H54 (cell line): ENCODE measurements around the gene CELSR1.
A peak's percentile ranks its signal among the peaks of the same experiment; 100 is the strongest.

Experiments used
- DNase-seq: peaks from one replicate; pipeline ENCODE4 v3.0.0; 2011; ENCODE audit warnings: low spot score, mixed read lengths; ENCODE audit not compliant: insufficient read length
- FAIRE-seq: peaks from 3 replicates; lab custom pipeline; 2011; peaks lifted over from hg19 to GRCh38; lab: Jason Lieb, UNC
- POLR2A ChIP-seq: IDR thresholded peaks from 2 replicates; pipeline ENCODE4 v1.6.1; 2011; ENCODE audit warnings: low read depth, mild to moderate bottlenecking, low read length

CELSR1 gene

GRCh38 chr22:46353483-46354105 lies 183.8 kb downstream of the CELSR1 start:
- DNase-seq (no peak), FAIRE-seq (no peak)
- no peak for TF ChIP-seq POLR2A

GRCh38 chr22:46352691-46353386 lies 184.6 kb downstream of the CELSR1 start:
- DNase-seq (peak; percentile 67), FAIRE-seq (peak; percentile 11)
- no peak for TF ChIP-seq POLR2A

GRCh38 chr22:46352276-46352675 lies 185.1 kb downstream of the CELSR1 start:
- FAIRE-seq (no peak), DNase-seq (no peak)
- no peak for TF ChIP-seq POLR2A

- FAIRE-seq, result no peak
- DNase-seq, result no peak
- TF ChIP-seq POLR2A, result no peak
These were observed 185.7 kb downstream of the CELSR1 start for GRCh38 chr22:46351767-46352166.

GRCh38 chr22:46351131-46351735 lies 186.2 kb downstream of the CELSR1 start:
- FAIRE-seq (no peak), DNase-seq (no peak)
- no peak for TF ChIP-seq POLR2A

GRCh38 chr22:46350646-46351045 lies 186.8 kb downstream of the CELSR1 start:
- FAIRE-seq, result no peak
- DNase-seq, result no peak
- TF ChIP-seq POLR2A, result no peak

- DNase-seq (no peak), FAIRE-seq (no peak)
- no peak for TF ChIP-seq POLR2A
These were observed 187.3 kb downstream of the CELSR1 start for GRCh38 chr22:46350121-46350520.

GRCh38 chr22:46349681-46350080 lies 187.7 kb downstream of the CELSR1 start:
- DNase-seq (no peak), FAIRE-seq (no peak)
- TF ChIP-seq POLR2A, result no peak

- DNase-seq (no peak), FAIRE-seq (no peak)
- no peak for TF ChIP-seq POLR2A
These were observed 188.2 kb downstream of the CELSR1 start for GRCh38 chr22:46349238-46349637.

GRCh38 chr22:46348099-46348695 lies 189.2 kb downstream of the CELSR1 start:
- no peak for FAIRE-seq
- DNase-seq, result no peak
- no peak for TF ChIP-seq POLR2A

GRCh38 chr22:46347646-46348045 lies 189.8 kb downstream of the CELSR1 start:
- no peak for TF ChIP-seq POLR2A
- DNase-seq (no peak), FAIRE-seq (no peak)

GRCh38 chr22:46346680-46347405 lies 190.6 kb downstream of the CELSR1 start:
- DNase-seq, result no peak
- FAIRE-seq, result no peak
- TF ChIP-seq POLR2A, result no peak

- DNase-seq (no peak), FAIRE-seq (no peak)
- TF ChIP-seq POLR2A, result no peak
These were observed 196.7 kb downstream of the CELSR1 start for GRCh38 chr22:46340676-46341075.

- DNase-seq (no peak), FAIRE-seq (no peak)
- no peak for TF ChIP-seq POLR2A
These were observed 197.5 kb downstream of the CELSR1 start for GRCh38 chr22:46339956-46340355.
